CD14-positive monocyte (primary cell): ENCODE measurements around the gene BBLN. TPM values are rescaled to one million over a fixed set of nuclear protein-coding genes. Genes with fewer than 3 reads are reported as not detected.

Experiments used
- DNase-seq, 3 donors: peaks; one replicate each; pipeline ENCODE4 v3.0.0-alpha.2; 2011 to 2022
- H2AFZ ChIP-seq: 2 replicates; pipeline ENCODE4 v1.6.0; 2012; ENCODE audit warnings: mild to moderate bottlenecking, low read depth, low read length, inconsistent platforms; ENCODE audit not compliant: insufficient read depth, poor library complexity, severe bottlenecking
- H3K27ac ChIP-seq, 2 donors: 1 replicate in 1 of 2; 2 replicates in 1 of 2; pipeline ENCODE4 v1.5.1; 2012 to 2013; ENCODE audit warnings: low read length in 2 of 2, control low read depth in 1 of 2, inconsistent platforms in 1 of 2, low read depth in 1 of 2, mild to moderate bottlenecking in 1 of 2
- H3K27me3 ChIP-seq, 2 donors: one replicate each; pipeline versions ENCODE4 v1.6.0 to v1.6.1; 2011 to 2013; ENCODE audit warnings: low read length in 2 of 2; ENCODE audit not compliant: control insufficient read depth in 2 of 2, insufficient read depth in 2 of 2
- H3K36me3 ChIP-seq, 2 donors: replicated peaks in 1 of 2; 1 replicate in 1 of 2; 2 replicates in 1 of 2; pipeline versions ENCODE4 v1.5.1 to v1.6.1; 2012 to 2013; ENCODE audit warnings: low read length in 2 of 2, control low read depth in 1 of 2, inconsistent platforms in 1 of 2, mild to moderate bottlenecking in 1 of 2; ENCODE audit not compliant: insufficient read depth in 2 of 2, control insufficient read depth in 1 of 2
- H3K4me1 ChIP-seq, 2 donors: 1 replicate in 1 of 2; 2 replicates in 1 of 2; pipeline versions ENCODE4 v1.5.1 to v1.6.1; 2012 to 2013; ENCODE audit warnings: low read length in 2 of 2, control low read depth in 1 of 2, inconsistent platforms in 1 of 2, mild to moderate bottlenecking in 1 of 2, moderate library complexity in 1 of 2; ENCODE audit not compliant: insufficient read depth in 2 of 2, control insufficient read depth in 1 of 2
- H3K4me2 ChIP-seq: replicated peaks from 2 replicates; pipeline ENCODE3; 2012; ENCODE audit warnings: low read length, moderate library complexity, mild to moderate bottlenecking; ENCODE audit not compliant: poor library complexity, severe bottlenecking; ENCODE audit errors: extremely low read depth
- H3K4me3 ChIP-seq, 3 experiments: fragments of 200-600 bp in 1 of 3; sonication (generic) in 1 of 3; replicated peaks in 1 of 3; 1 replicate in 2 of 3; 2 replicates in 1 of 3; pipeline ENCODE4 v1.5.1; 2011 to 2013; ENCODE audit warnings: low read length in 3 of 3, mild to moderate bottlenecking in 3 of 3, control low read depth in 2 of 3, low read depth in 2 of 3, inconsistent platforms in 1 of 3, moderate library complexity in 1 of 3
- H3K79me2 ChIP-seq: 2 replicates; pipeline ENCODE4 v1.6.0; 2012; ENCODE audit warnings: mild to moderate bottlenecking, control low read depth, inconsistent platforms, low read length, moderate library complexity; ENCODE audit not compliant: insufficient read depth
- H3K9ac ChIP-seq: 2 replicates; pipeline ENCODE4 v1.6.0; 2017; ENCODE audit warnings: low read length, mild to moderate bottlenecking; ENCODE audit not compliant: insufficient read depth, poor library complexity, severe bottlenecking
- H3K9me3 ChIP-seq, 2 donors: replicated peaks in 1 of 2; 1 replicate in 1 of 2; 2 replicates in 1 of 2; pipeline versions ENCODE4 v1.5.1 to v1.6.1; 2012 to 2013; ENCODE audit warnings: low read length in 2 of 2, control low read depth in 1 of 2; ENCODE audit not compliant: control insufficient read depth in 1 of 2, insufficient read depth in 1 of 2
- H4K20me1 ChIP-seq: 2 replicates; pipeline ENCODE4 v1.6.0; 2012; ENCODE audit warnings: mild to moderate bottlenecking, low read length, control low read depth, moderate library complexity; ENCODE audit not compliant: insufficient read depth
- H3K27ac Mint-ChIP-seq, 7 donors: one replicate each; pipeline ENCODE4 v1.8.0; 2020; ENCODE audit warnings: mild to moderate bottlenecking in 7 of 7, mixed read lengths in 7 of 7, moderate library complexity in 6 of 7, inconsistent platforms in 2 of 7
- H3K27me3 Mint-ChIP-seq, 3 donors: one replicate each; pipeline ENCODE4 v1.8.0; 2021 to 2022; ENCODE audit warnings: low read depth in 3 of 3, mild to moderate bottlenecking in 3 of 3, mixed read lengths in 3 of 3, moderate library complexity in 3 of 3, inconsistent platforms in 1 of 3
- H3K36me3 Mint-ChIP-seq, 2 donors: one replicate each; pipeline ENCODE4 v1.8.0; 2020; ENCODE audit warnings: mixed read lengths in 2 of 2, inconsistent platforms in 1 of 2, mild to moderate bottlenecking in 1 of 2
- H3K4me1 Mint-ChIP-seq: one replicate; pipeline ENCODE4 v1.8.0; 2020; ENCODE audit warnings: mild to moderate bottlenecking, mixed read lengths
- H3K4me3 Mint-ChIP-seq, 2 donors: one replicate each; pipeline ENCODE4 v1.8.0; 2020; ENCODE audit warnings: mild to moderate bottlenecking in 2 of 2, mixed read lengths in 2 of 2, moderate library complexity in 1 of 2
- H3K9me3 Mint-ChIP-seq, 7 donors: one replicate each; pipeline ENCODE4 v1.8.0; 2020 to 2022; ENCODE audit warnings: mixed read lengths in 7 of 7, mild to moderate bottlenecking in 6 of 7, moderate library complexity in 6 of 7, inconsistent platforms in 2 of 7
- CTCF ChIP-seq: fragments of 200-600 bp; IDR thresholded peaks from one replicate; pipeline ENCODE4 v1.8.0; 2022; ENCODE audit warnings: antibody characterized with exemption, mild to moderate bottlenecking
- WGBS: methylation state at CpG from one replicate; pipeline ENCODE4 v1.1.5; 2013; ENCODE audit warnings: missing lambda C conversion rate; ENCODE audit not compliant: insufficient coverage; 5-methylcytosine and 5-hydroxymethylcytosine counted together
- intact Hi-C, 2 donors: fragments of 100-400 bp; cut with micrococcal nuclease; formaldehyde crosslinking; loops; one replicate each; pipeline versions ENCODE4 v1.15.0 to v1.15.1; 2023
- polyA plus RNA-seq, 3 donors: library from polyadenylated mRNA; depleted of rRNA in 1 of 3; unstranded in 2 of 3; stranded (reverse) in 1 of 3; fragments of 300-500 nt in 2 of 3; fragments of >200 nt in 1 of 3; fragmentation: Illumina TruSeq in 2 of 3; gene quantifications; 1 replicate in 2 of 3; 2 replicates in 1 of 3; pipeline ENCODE4 v1.2.3, GENCODE V29; 2012 to 2021

Gene BBLN
- polyA plus RNA-seq, 3 donors: 51.5 to 74.8 (median 54.5) TPM

- no peaks in the 10 kb centered on the region for H3K4me1 Mint-ChIP-seq
- H3K27me3 Mint-ChIP-seq: no peaks in the 10 kb centered on the region
These were observed 8.8 kb downstream of the BBLN start for GRCh38 chr9:128168731-128169308.

GRCh38 chr9:128169492-128169891 lies 9.4 kb downstream of the BBLN start:
- 100% methylated on average over 8 of the region's 8 CpGs for WGBS
- H3K27me3 Mint-ChIP-seq: no peaks in the 10 kb centered on the region
- H2AFZ ChIP-seq: no peak overlapping the region
- H4K20me1 ChIP-seq: no peaks in the 10 kb centered on the region
- H3K4me3 ChIP-seq: no peak overlapping the region
- peak overlapping the region in 1 of 7 donors; percentile 14 for H3K27ac Mint-ChIP-seq
- peaks cover 59 to 82% of the 10 kb centered on the region in 2 donors for H3K36me3 Mint-ChIP-seq
- no peaks in the 10 kb centered on the region for H3K27me3 ChIP-seq
- no peak overlapping the region for H3K4me2 ChIP-seq
- no peak overlapping the region for H3K4me3 Mint-ChIP-seq
- peaks cover 52 to 60% of the 10 kb centered on the region in 2 donors for H3K36me3 ChIP-seq
- H3K9me3 ChIP-seq: no peaks in the 10 kb centered on the region
- H3K27ac ChIP-seq: no peak overlapping the region
- no peaks in the 10 kb centered on the region for H3K79me2 ChIP-seq
- intact Hi-C loops: no loop called here
- no peak for TF ChIP-seq CTCF
- no peaks in the 10 kb centered on the region for H3K4me1 Mint-ChIP-seq
- H3K4me1 ChIP-seq: no peaks in the 10 kb centered on the region
- H3K9me3 Mint-ChIP-seq: no peaks in the 10 kb centered on the region
- no peak overlapping the region for H3K9ac ChIP-seq
- DNase-seq: no peak

More at GRCh38 chr9:128168731-128169308, 8.8 kb downstream of the BBLN start:
- peaks cover 59 to 60% of the 10 kb centered on the region in 2 donors for H3K36me3 ChIP-seq
- intact Hi-C loops: no loop called here
- no peaks in the 10 kb centered on the region for H3K9me3 Mint-ChIP-seq
- TF ChIP-seq CTCF: no peak
- WGBS: 92% methylated on average over 4 of the region's 8 CpGs
- H3K9ac ChIP-seq: no peak overlapping the region
- H3K27ac ChIP-seq: no peak overlapping the region
- no peak overlapping the region for H3K4me2 ChIP-seq
- H3K27me3 ChIP-seq: no peaks in the 10 kb centered on the region
- no peak overlapping the region for H3K4me3 ChIP-seq
- H3K79me2 ChIP-seq: no peaks in the 10 kb centered on the region
- H3K9me3 ChIP-seq: no peaks in the 10 kb centered on the region
- H3K4me1 ChIP-seq: no peaks in the 10 kb centered on the region
- H3K4me3 Mint-ChIP-seq: no peak overlapping the region
- H2AFZ ChIP-seq: no peak overlapping the region
- H4K20me1 ChIP-seq: no peaks in the 10 kb centered on the region
- H3K36me3 Mint-ChIP-seq: peaks cover 57 to 82% of the 10 kb centered on the region in 2 donors
- no peak for DNase-seq
- H3K27ac Mint-ChIP-seq: no peak overlapping the region
